Lower leg skin (tissue), 3 donors: ENCODE results near the gene SPACDR.
"Not testable (repeated sequence)": the region's sequence is repeated elsewhere in the genome, so short reads cannot be mapped to it uniquely, and the experiment has no call there.

Experiments used
- CTCF ChIP-seq, 3 donors: fragments of 450-650 bp; IDR thresholded peaks; one replicate each; pipeline ENCODE4 v1.5.1; 2016; ENCODE audit warnings: antibody characterized with exemption in 3 of 3, mild to moderate bottlenecking in 3 of 3, moderate library complexity in 2 of 3
- POLR2A ChIP-seq, 2 donors: fragments of 450-650 bp; IDR thresholded peaks; one replicate each; pipeline ENCODE4 v1.6.1; 2016 to 2017; ENCODE audit warnings: antibody characterized with exemption in 2 of 2, mild to moderate bottlenecking in 1 of 2, moderate library complexity in 1 of 2

GRCh38 chr7:100453854-100454253 is 10.2 kb downstream of the SPACDR start:
- TF ChIP-seq CTCF, POLR2A (IDR thresholded peaks at IDR 0.05): not testable (repeated sequence)
